HepG2 (cell line): ENCODE data around the gene BCL7A. TPM values are rescaled to one million over a fixed set of nuclear protein-coding genes. Genes with fewer than 3 reads are reported as not detected.

ENCODE experiments used
- ATAC-seq: fragments of 200-7000 bp; cut with Tn5 transposase; 3 replicates; pipeline ENCODE4 v1.9.1; 2020; ENCODE audit warnings: mild to moderate bottlenecking, moderate library complexity
- BruUV-seq: library from RNA; stranded (reverse); fragments of 400-500 nt; replicated peaks from 2 replicates; lab custom pipeline; 2021; lab: Mats Ljungman, UMichigan
- CTCF ChIA-PET: fragments of 300-600 bp; formaldehyde crosslinking; extraction: SDS; loops from one replicate; lab custom pipeline; 2021; ENCODE audit warnings: low total read pairs, inconsistent platforms, low intra/inter-chr PET ratio; lab: Yijun Ruan, JAX
- POLR2A ChIA-PET: fragments of 350-600 bp; sonication (Branson Sonifier 250); formaldehyde crosslinking; loops from one replicate; lab custom pipeline; 2020; ENCODE audit warnings: antibody characterized with exemption, inconsistent platforms; lab: Yijun Ruan, JAX
- DNase-seq: peaks from one replicate; pipeline ENCODE4 v3.0.0-alpha.2; 2015; ENCODE audit warnings: low spot score
- FAIRE-seq: peaks from 3 replicates; lab custom pipeline; 2011; peaks lifted over from hg19 to GRCh38; lab: Jason Lieb, UNC
- H2AFZ ChIP-seq: one replicate; pipeline ENCODE4 v1.6.1; 2011; ENCODE audit warnings: low read length, inconsistent platforms
- H3K27ac ChIP-seq: fragments of 300-600 bp; 3 replicates; pipeline ENCODE4 v1.8.0; 2011; ENCODE audit warnings: mixed run types, mild to moderate bottlenecking, mixed read lengths, low read length, inconsistent platforms; ENCODE audit not compliant: insufficient read depth; ENCODE audit errors: extremely low read length
- H3K27me3 ChIP-seq, 2 experiments: fragments of 200-600 bp in 1 of 2; 2 replicates in 1 of 2; 3 replicates in 1 of 2; pipeline versions ENCODE4 v1.6.0 to v1.8.0; 2011; ENCODE audit warnings: low read length in 2 of 2, mild to moderate bottlenecking in 2 of 2, moderate library complexity in 2 of 2, inconsistent platforms in 1 of 2; ENCODE audit not compliant: insufficient read depth in 2 of 2, control insufficient read depth in 1 of 2
- H3K36me3 ChIP-seq, 2 experiments: fragments of 200-600 bp in 1 of 2; replicated peaks in 1 of 2; 2 replicates in 1 of 2; 3 replicates in 1 of 2; pipeline versions ENCODE4 v1.5.1 to v1.8.0; 2011; ENCODE audit warnings: low read length in 2 of 2, inconsistent platforms in 1 of 2; ENCODE audit not compliant: insufficient read depth in 2 of 2, control insufficient read depth in 1 of 2
- H3K4me1 ChIP-seq: 2 replicates; pipeline ENCODE4 v1.5.1; 2012; ENCODE audit warnings: low read length, inconsistent platforms; ENCODE audit not compliant: insufficient read depth
- H3K4me2 ChIP-seq: 2 replicates; pipeline ENCODE4 v1.6.0; 2011; ENCODE audit warnings: low read depth, low read length, inconsistent platforms
- H3K4me3 ChIP-seq, 3 experiments: fragments of 200-600 bp in 1 of 3; sonication (generic), shearing (Covaris generic) in 1 of 3; replicated peaks in 1 of 3; 2 replicates each; pipeline ENCODE4 v1.5.1; 2011 to 2016; ENCODE audit warnings: low read length in 3 of 3, inconsistent platforms in 2 of 3, low read depth in 2 of 3, mild to moderate bottlenecking in 2 of 3, control low read depth in 1 of 3, mixed read lengths in 1 of 3; ENCODE audit not compliant: insufficient read depth in 1 of 3
- H3K79me2 ChIP-seq: one replicate; pipeline ENCODE4 v1.6.1; 2011; ENCODE audit warnings: low read length, inconsistent platforms; ENCODE audit not compliant: insufficient read depth
- H3K9ac ChIP-seq: 2 replicates; pipeline ENCODE4 v1.6.0; 2011; ENCODE audit warnings: mild to moderate bottlenecking, low read depth, low read length, inconsistent platforms; ENCODE audit not compliant: insufficient read depth
- H3K9me3 ChIP-seq: 2 replicates; pipeline ENCODE4 v1.5.1; 2012; ENCODE audit warnings: mild to moderate bottlenecking, low read length
- H4K20me1 ChIP-seq: 2 replicates; pipeline ENCODE4 v1.6.0; 2011; ENCODE audit warnings: inconsistent platforms, mild to moderate bottlenecking, low read length, moderate library complexity; ENCODE audit not compliant: insufficient read depth
- DMAP1 ChIP-seq: IDR thresholded peaks from 2 replicates; pipeline ENCODE4 v1.6.1; 2016
- PPARG ChIP-seq: conservative IDR thresholded peaks from 2 replicates; pipeline ENCODE4 v1.6.1; 2016; ENCODE audit warnings: missing biosample characterization, missing genetic modification reagents
- SNAI1 ChIP-seq: sonication (generic); formaldehyde crosslinking; IDR thresholded peaks from 2 replicates; pipeline ENCODE4 v1.5.0; 2020; ENCODE audit warnings: mild to moderate bottlenecking, missing genetic modification reagents, borderline replicate concordance
- SOX13 ChIP-seq, 3 experiments: fragments of 450-650 bp in 1 of 3; sonication (generic) in 1 of 3; formaldehyde crosslinking in 1 of 3; IDR thresholded peaks in 2 of 3; conservative IDR thresholded peaks in 1 of 3; 2 replicates each; pipeline versions ENCODE4 v1.5.0 to v1.6.1; 2016 to 2020; ENCODE audit warnings: antibody characterized with exemption in 1 of 3, mild to moderate bottlenecking in 1 of 3, missing compliant biosample characterization in 1 of 3, missing genetic modification reagents in 1 of 3, moderate library complexity in 1 of 3
- SOX6 ChIP-seq, 2 experiments: fragments of 450-650 bp in 1 of 2; sonication (generic) in 1 of 2; formaldehyde crosslinking in 1 of 2; IDR thresholded peaks; 2 replicates each; pipeline versions ENCODE4 v1.4.0 to v1.6.1; 2017 to 2020; ENCODE audit warnings: antibody characterized with exemption in 1 of 2, mild to moderate bottlenecking in 1 of 2, missing genetic modification reagents in 1 of 2
- ZNF292 ChIP-seq: sonication (generic); formaldehyde crosslinking; IDR thresholded peaks from 2 replicates; pipeline ENCODE4 v1.8.1; 2022; ENCODE audit warnings: mild to moderate bottlenecking, low read depth, missing genetic modification reagents, borderline replicate concordance
- ZNF547 ChIP-seq: sonication (generic); formaldehyde crosslinking; IDR thresholded peaks from 2 replicates; pipeline ENCODE4 v1.5.1; 2020; ENCODE audit warnings: mild to moderate bottlenecking, missing genetic modification reagents
- ZNF746 ChIP-seq: sonication (generic); formaldehyde crosslinking; IDR thresholded peaks from 2 replicates; pipeline ENCODE4 v1.8.0; 2022; ENCODE audit warnings: mild to moderate bottlenecking, missing genetic modification reagents
- WGBS: methylation state at CpG from one replicate; pipeline ENCODE4 v1.1.6; 2017; ENCODE audit warnings: low lambda C conversion rate; 5-methylcytosine and 5-hydroxymethylcytosine counted together
- in situ Hi-C: cut with HindIII; loops from 2 replicates; pipeline ENCODE4 v1.10.0; 2017; ENCODE audit warnings: low pct_unique_long_range_greater_than_20kb; ENCODE audit not compliant: extremely low pct_ligation_motif_present
- intact Hi-C: fragments of 100-400 bp; cut with micrococcal nuclease; formaldehyde crosslinking; loops from one replicate; pipeline ENCODE4 v1.10.0; 2022; ENCODE audit not compliant: unreplicated experiment
- polyA plus RNA-seq, 8 experiments: library from polyadenylated mRNA; depleted of rRNA in 3 of 8; stranded (reverse) in 7 of 8; unstranded in 1 of 8; fragments of >200 nt; fragmentation: Illumina TruSeq in 4 of 8; extraction: Trizol in 4 of 8; gene quantifications; 2 replicates each; pipeline versions ENCODE4 v1.2.1 to v1.2.3, GENCODE V29; 2011 to 2016; ENCODE audit warnings: low read depth in 4 of 8, missing spikeins in 1 of 8, mixed read lengths in 1 of 8; ENCODE audit not compliant: insufficient read depth in 1 of 8
- total RNA-seq, 5 experiments: library from RNA; depleted of rRNA; stranded (reverse); fragments of >200 nt; fragmentation: Illumina TruSeq; extraction: Trizol; gene quantifications; 2 replicates each; pipeline ENCODE4 v1.2.3, GENCODE V29; 2016; ENCODE audit warnings: low read depth in 1 of 5
- TF ChIP-seq, protein P1 (sequence below): sonication (generic); formaldehyde crosslinking; IDR thresholded peaks from 2 replicates; pipeline ENCODE4 v1.4.0; 2020; ENCODE audit warnings: missing genetic modification reagents
- TF ChIP-seq, protein P2 (sequence below), 2 experiments: sonication (generic) in 1 of 2; formaldehyde crosslinking in 1 of 2; IDR thresholded peaks; 2 replicates each; pipeline versions ENCODE4 v1.5.1 to v1.6.1; 2011 to 2020; ENCODE audit warnings: borderline replicate concordance in 1 of 2, low read depth in 1 of 2, low read length in 1 of 2, mild to moderate bottlenecking in 1 of 2, missing genetic modification reagents in 1 of 2, moderate library complexity in 1 of 2
- TF ChIP-seq, protein P3 (sequence below), 2 experiments: sonication (generic) in 1 of 2; formaldehyde crosslinking in 1 of 2; IDR thresholded peaks; 2 replicates each; pipeline versions ENCODE4 v1.4.0 to v1.6.1; 2018 to 2020; ENCODE audit warnings: missing genetic modification reagents in 2 of 2, borderline replicate concordance in 1 of 2, low read depth in 1 of 2, mild to moderate bottlenecking in 1 of 2, missing biosample characterization in 1 of 2

BCL7A gene
- total and polyA plus RNA-seq, 2 of the 13 experiments (the other 11 are each of a cell fraction or from before 2014, with no cell fraction given), result 4.1 to 6.2 TPM

DNA sequence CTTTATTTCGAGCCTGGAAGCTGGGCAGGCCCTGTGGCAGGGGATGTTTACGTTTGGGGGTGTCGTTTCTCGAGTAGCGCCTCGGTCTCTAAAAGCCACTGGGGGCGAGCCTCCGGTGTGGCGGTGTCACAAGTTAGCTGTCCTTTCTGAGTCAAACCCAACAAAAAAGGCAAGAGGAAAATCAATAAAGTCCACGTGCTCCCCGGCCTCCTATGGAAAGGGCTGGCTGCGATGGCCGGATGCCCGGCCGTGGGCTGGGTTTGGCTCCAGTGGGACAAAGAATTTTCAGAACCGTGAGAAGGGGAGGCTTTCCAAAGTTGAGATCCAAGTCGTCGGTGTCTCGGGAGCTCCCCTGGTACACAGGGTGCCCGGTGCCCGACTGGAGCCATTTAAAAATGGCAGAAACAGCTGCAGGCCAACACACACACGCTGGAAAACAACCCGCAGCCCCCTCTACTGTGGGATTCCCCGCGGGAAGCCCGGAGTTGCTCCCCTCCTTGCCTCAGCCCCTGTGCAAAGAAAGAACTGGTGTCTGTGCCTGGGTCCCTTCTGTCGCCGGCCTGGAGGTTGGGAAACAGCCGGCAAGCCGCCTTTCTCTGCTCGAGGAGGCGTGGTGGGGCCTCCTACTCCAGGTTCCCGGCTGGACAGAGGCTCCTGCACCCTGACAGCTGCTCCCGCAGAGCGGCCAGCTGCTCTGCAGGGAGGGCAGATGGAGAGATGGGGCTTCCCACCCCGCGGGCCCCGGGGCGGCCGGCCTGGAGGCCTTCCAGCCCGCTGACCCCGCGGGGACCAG is 1.9 kb downstream of the BCL7A start:
- in situ Hi-C loops, result no loop called here
- TF ChIP-seq DMAP1, result peak; percentile 56
- TF ChIP-seq, protein P1, sequence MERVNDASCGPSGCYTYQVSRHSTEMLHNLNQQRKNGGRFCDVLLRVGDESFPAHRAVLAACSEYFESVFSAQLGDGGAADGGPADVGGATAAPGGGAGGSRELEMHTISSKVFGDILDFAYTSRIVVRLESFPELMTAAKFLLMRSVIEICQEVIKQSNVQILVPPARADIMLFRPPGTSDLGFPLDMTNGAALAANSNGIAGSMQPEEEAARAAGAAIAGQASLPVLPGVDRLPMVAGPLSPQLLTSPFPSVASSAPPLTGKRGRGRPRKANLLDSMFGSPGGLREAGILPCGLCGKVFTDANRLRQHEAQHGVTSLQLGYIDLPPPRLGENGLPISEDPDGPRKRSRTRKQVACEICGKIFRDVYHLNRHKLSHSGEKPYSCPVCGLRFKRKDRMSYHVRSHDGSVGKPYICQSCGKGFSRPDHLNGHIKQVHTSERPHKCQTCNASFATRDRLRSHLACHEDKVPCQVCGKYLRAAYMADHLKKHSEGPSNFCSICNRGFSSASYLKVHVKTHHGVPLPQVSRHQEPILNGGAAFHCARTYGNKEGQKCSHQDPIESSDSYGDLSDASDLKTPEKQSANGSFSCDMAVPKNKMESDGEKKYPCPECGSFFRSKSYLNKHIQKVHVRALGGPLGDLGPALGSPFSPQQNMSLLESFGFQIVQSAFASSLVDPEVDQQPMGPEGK (CRISPR knock-in tag), result peak; percentile 90
- peak; percentile 35; the same call in 1 of the 2 replicates for TF ChIP-seq ZNF746 (CRISPR knock-in tag)
- TF ChIP-seq SOX13 (IDR thresholded peaks at IDR 0.05), result 0 out of 2 replicates have a peak, but pooled peaks have one; percentile 33
- peak in 1 of 2 experiments; percentile 52; a peak in 2 of 4 replicates for TF ChIP-seq SOX13 (CRISPR knock-in tag; conservative IDR thresholded peaks at IDR 0.05 in 1 of 2, IDR thresholded peaks at IDR 0.05 in 1 of 2)
- peak; percentile 18; the same call in 1 of the 2 replicates for TF ChIP-seq ZNF547 (CRISPR knock-in tag)
- TF ChIP-seq PPARG (CRISPR knock-in tag), result no peak
- TF ChIP-seq, protein P2, sequence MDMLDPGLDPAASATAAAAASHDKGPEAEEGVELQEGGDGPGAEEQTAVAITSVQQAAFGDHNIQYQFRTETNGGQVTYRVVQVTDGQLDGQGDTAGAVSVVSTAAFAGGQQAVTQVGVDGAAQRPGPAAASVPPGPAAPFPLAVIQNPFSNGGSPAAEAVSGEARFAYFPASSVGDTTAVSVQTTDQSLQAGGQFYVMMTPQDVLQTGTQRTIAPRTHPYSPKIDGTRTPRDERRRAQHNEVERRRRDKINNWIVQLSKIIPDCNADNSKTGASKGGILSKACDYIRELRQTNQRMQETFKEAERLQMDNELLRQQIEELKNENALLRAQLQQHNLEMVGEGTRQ (IDR thresholded peaks at IDR 0.05; ENCODE audit: low read depth, low read length), result peak; percentile 81
- TF ChIP-seq, protein P2 (CRISPR knock-in tag; IDR thresholded peaks at IDR 0.05; ENCODE audit: borderline replicate concordance), result peak; percentile 89; the same call in 1 of the 2 replicates
- TF ChIP-seq SOX6 (IDR thresholded peaks at IDR 0.05), result no peak
- peak; percentile 81 for TF ChIP-seq SOX6 (CRISPR knock-in tag; IDR thresholded peaks at IDR 0.05)
- TF ChIP-seq ZNF292 (CRISPR knock-in tag), result peak; percentile 65; the same call in 1 of the 2 replicates
- TF ChIP-seq, protein P3, sequence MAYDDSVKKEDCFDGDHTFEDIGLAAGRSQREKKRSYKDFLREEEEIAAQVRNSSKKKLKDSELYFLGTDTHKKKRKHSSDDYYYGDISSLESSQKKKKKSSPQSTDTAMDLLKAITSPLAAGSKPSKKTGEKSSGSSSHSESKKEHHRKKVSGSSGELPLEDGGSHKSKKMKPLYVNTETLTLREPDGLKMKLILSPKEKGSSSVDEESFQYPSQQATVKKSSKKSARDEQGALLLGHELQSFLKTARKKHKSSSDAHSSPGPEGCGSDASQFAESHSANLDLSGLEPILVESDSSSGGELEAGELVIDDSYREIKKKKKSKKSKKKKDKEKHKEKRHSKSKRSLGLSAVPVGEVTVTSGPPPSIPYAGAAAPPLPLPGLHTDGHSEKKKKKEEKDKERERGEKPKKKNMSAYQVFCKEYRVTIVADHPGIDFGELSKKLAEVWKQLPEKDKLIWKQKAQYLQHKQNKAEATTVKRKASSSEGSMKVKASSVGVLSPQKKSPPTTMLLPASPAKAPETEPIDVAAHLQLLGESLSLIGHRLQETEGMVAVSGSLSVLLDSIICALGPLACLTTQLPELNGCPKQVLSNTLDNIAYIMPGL (CRISPR knock-in tag; IDR thresholded peaks at IDR 0.05; ENCODE audit: borderline replicate concordance in 1 of 2, low read depth in 1 of 2), result peak in 1 of 2 experiments; percentile 24; a peak in 2 of 4 replicates
- TF ChIP-seq SNAI1, result no peak

More for the DNA sequence above, 1.9 kb downstream of the BCL7A start:
- Histone ChIP-seq H3K27me3 (peaks cover 0 to 19% of the 10 kb centered on the region in 2 experiments; a peak in 1 of 5 replicates), H3K36me3 (peaks cover 0 to 1% of the 10 kb centered on the region in 2 experiments; a peak in 1 of 5 replicates), H4K20me1 (no peaks in the 10 kb centered on the region), H3K27ac (peak overlapping the region; percentile 79), H3K4me1 (peaks cover 30% of the 10 kb centered on the region), H2AFZ (no peak overlapping the region), H3K4me2 (peak overlapping the region; percentile 90), H3K9me3 (no peaks in the 10 kb centered on the region), H3K79me2 (peaks cover 16% of the 10 kb centered on the region), H3K9ac (peak overlapping the region; percentile 73), H3K4me3 (peak overlapping the region; percentile 71 to 81 (median 73))
- TSS peak; percentile 57 for BruUV-seq
- ATAC-seq (peak; percentile 80), FAIRE-seq (no peak), DNase-seq (peak; percentile 80)
- intact Hi-C loops, result loop anchor here (10.0 kb wide), 1 partner anchor 109 kb away; the partner anchor contains the start of gene CFAP251
- CTCF ChIA-PET, result no interaction called here
- POLR2A ChIA-PET, result interaction anchor here (1.0 to 2.0 kb wide), 9 partner anchors 10 to 227 kb away, joined by 3 to 9 read pairs (median 4); partner anchors contain the start of genes DIABLO and PSMD9
- WGBS, result 2% methylated on average over 23 of the region's 43 CpGs
